NCI-H2029 (cell line): ENCODE results near the gene SMOC2.
"Not testable (repeated sequence)": the region's sequence is repeated elsewhere in the genome, so short reads cannot be mapped to it uniquely, and the experiment has no call there.

Source experiments
- DNase-seq: peaks from one replicate; lab custom pipeline; 2025; lab: John Stamatoyannopoulos, UW

The SMOC2 gene

DNA sequence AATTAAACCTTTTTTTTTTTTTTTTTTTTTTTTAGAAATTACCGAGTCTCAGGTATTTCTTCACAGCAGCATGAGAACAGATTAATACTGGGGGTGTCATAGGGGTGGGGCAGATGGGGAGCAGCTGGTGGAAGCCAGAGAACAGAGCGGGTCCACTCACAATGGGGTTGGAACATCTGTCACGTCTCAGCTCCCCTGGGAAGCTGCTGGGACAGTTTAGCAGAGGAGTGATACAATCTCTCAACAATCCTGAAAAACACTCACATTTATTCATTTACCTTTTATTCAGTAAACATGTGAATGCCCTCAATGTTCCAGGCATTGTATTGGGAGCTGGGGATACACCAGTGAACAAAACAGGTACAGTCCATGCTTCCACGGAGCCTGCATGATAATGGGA lies 162.2 kb downstream of the SMOC2 start:
- DNase-seq = no peak

DNA sequence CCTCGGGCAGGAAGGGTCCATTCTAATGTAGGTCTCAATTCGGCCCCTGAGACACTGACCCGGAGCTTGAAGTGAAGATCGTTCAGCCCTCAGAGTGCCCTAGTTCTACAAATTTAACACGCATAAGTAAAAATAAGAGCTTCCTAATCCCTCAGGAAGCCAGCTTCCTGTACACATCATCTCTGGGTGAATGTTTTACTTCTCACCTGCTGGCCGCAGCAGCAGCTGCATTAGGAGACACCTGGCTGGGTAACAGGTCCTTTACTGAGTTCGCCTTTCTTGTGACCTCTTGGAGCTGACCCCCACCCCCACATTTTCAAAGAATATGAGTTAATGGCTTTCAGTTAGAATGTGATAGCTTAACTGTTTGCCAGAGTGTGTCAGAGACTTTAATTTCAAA lies 165.0 kb downstream of the SMOC2 start:
- DNase-seq = no peak

GRCh38 chr6:168606722-168607121 lies 165.7 kb downstream of the SMOC2 start:
- DNase-seq = no peak

DNA sequence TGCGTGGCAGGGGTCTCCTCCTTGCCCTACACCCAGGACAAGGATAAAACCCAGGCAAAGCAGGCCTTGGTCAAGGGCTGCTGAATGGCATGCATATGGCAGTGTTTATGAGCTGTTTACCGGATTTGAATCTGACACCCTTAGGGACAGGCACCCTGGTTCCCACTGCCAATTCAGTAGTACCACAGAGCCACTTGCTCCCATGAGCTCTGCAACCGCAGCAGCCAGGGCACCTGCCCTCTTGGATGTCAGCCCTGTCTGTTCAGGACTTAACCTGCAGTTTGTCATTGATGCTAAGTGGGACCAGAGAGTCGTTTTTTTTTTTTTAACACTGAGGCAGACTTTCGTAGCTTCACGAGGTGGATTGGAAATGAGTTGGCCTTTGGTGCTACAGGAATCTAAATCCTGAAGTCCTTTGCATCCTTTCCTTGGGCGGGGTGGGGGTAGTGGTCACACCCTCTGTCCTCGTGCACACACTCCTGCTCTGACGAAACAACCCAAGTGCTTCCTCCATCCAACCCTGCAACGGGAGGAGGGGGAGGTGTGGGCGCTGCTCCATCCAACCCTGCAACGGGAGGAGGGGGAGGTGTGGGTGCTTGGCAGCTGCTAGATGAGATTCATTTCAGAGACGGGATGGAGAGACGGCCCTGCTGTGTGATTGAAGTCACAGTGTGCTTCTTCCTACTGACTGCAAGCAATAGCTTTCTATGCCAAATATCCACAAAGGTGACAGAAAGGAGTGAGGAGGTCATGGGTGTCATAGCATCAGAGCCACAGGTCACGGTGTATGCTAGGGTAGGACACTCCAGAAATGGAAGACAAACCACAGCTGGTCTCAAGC lies 166.5 kb downstream of the SMOC2 start:
- peak; percentile 88 for DNase-seq

DNA sequence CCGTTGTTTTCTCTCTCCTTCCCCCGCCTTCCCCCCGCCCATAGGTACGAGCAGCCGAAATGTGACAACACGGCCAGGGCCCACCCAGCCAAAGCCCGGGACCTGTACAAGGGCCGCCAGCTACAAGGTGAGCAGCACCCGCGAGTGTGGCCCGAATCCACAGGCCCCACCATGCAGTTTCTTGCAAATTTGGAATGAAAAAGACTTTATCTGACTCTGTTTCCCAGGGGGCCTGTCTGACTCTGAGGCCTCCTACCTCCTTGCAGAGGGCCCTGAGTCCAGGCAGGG lies 167.1 kb downstream of the SMOC2 start:
- DNase-seq = no peak

DNA sequence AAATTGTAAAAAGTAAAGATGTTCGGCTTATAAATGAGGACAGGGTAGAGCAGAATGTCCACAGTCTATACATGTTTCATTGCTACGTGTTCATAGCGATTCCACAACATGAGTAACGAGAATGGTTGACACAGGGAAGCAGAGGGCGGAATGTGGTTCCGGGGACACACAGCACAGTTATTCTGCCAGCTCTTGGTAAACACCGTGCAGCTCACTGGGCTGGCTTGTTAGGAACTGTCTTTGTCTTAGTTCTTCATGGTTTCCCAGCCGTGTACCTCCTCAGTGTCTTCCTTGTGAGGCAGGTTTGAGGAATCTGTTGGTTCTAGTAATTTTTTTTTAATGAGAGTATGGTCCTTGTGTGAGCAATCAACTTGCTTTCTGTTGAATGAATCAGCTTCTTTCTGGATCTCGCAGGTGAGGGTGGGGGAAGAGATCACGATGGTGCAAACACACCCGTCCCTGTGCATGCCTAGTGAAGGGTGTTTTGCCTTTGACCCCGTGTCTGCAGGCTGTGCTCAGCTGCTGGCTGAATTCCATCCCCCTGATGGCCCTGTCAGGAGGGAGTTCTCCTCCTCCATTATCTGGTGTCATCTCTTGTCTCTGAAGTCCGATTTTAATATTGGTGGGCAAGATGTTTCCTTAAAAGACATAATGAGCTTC lies 168.2 kb downstream of the SMOC2 start:
- no peak for DNase-seq

- no peak for DNase-seq
Observed at GRCh38 chr6:168609914-168610490, 169.0 kb downstream of the SMOC2 start.

GRCh38 chr6:168610966-168611365 lies 170.0 kb downstream of the SMOC2 start:
- not testable (repeated sequence) for DNase-seq

DNA sequence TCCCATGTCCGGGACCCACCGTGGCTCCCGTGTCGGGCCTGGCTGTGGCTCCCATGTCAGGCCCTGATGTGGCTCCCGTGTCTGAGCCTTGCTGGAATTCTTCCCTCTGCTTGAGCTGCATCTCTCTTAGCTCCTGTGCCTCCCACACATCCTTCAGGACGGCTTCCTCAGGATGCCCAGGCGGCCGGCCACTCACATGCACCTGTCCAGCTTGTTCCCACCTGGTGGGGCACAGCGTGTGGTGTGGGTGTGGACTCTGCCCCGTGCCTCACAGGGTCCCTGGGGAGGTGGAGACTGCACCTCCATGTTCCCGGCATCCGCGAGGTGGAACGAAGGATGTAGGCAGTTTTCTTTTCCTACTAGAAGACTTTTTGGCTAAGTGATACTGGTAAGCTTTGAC lies 170.7 kb downstream of the SMOC2 start:
- no peak for DNase-seq

- no peak for DNase-seq
Observed at GRCh38 chr6:168612586-168612985, 171.6 kb downstream of the SMOC2 start.

DNA sequence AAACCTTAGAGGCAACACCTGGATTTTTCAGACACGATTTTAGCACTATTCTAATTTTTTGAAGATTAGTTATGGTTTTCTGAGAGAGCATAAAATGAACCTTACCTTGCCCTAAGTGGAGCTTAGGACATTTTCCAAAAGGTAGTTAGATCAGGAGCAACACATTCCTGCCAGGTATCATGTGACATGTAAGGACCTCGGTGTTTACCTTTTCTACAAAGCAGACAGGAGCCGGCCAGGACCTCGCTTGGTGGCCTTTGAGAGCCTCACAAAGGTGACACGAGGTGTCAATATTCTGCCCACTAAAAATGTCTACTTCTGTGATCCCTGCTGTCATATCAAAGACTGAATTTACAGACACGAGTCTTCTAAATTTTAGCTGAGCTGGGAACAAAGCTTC lies 174.9 kb downstream of the SMOC2 start:
- peak; percentile 70 for DNase-seq

GRCh38 chr6:168616816-168617765 lies 176.1 kb downstream of the SMOC2 start:
- no peak for DNase-seq

GRCh38 chr6:168618546-168619315 lies 177.7 kb downstream of the SMOC2 start:
- DNase-seq = no peak

DNA sequence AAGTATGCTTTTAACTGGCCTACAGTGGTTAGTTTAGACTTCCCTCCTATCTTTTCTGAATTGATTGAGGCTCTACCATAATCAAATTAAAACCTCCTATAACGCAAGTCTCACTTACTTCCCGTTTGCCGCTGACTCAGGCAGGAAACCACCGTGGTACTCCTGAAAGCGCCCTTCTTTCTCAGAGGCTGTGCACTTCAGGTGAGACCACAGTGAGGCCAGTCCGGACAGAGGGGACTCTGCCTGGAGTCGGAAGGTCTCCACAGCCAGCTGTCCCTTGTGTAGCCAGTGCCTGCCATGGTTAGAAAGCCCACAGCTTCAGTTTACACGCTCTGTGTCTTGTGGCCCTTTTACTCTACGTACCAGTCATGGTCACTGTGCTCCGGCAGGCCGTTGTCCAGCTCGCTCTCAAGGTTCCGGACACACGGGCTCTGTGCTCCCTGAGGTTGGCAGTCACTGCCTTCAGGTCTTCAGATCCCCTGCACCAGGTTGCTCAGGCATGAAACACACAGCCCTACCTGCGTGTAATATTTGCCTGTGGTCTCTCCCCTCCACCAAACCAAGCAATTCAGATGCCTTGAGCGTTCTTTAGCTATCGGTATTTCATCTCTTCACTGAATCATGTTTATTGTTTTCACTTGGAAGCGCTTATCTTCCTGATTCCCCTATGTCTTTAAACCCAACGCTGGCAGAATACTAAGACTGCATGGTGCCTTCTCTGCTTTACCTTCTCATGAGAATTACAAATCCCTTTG lies 178.8 kb downstream of the SMOC2 start:
- DNase-seq = no peak

GRCh38 chr6:168620578-168620977 lies 179.6 kb downstream of the SMOC2 start:
- DNase-seq = no peak

DNA sequence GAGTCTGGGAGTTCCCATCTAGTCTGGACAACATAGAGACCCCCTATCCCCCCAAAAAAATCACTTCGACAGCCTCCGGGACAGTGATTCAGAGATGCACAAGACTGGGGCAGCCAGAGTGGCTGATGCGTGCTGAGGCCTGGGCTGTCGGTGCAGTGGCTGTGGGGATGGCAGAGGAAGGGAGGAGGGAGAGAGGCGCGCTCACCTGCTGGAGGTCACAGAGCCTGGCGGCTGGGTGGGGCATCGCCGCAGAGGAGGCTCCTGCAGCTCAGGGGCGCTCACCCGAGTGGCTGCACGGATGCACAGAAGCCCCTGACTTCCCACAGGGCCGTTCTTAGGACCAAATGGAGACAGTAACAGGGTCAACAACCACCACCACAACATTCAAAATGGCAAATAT lies 182.8 kb downstream of the SMOC2 start:
- DNase-seq = no peak

GRCh38 chr6:168624540-168624939 lies 183.6 kb downstream of the SMOC2 start:
- DNase-seq = no peak

- no peak for DNase-seq
Observed at GRCh38 chr6:168624948-168625347, 184.0 kb downstream of the SMOC2 start.

- no peak for DNase-seq
Observed at GRCh38 chr6:168625602-168626001, 184.6 kb downstream of the SMOC2 start.

GRCh38 chr6:168626046-168626602 lies 185.1 kb downstream of the SMOC2 start:
- DNase-seq = no peak
